ENCODE measurements around the gene ARRDC4.

The ARRDC4 gene

DNA sequence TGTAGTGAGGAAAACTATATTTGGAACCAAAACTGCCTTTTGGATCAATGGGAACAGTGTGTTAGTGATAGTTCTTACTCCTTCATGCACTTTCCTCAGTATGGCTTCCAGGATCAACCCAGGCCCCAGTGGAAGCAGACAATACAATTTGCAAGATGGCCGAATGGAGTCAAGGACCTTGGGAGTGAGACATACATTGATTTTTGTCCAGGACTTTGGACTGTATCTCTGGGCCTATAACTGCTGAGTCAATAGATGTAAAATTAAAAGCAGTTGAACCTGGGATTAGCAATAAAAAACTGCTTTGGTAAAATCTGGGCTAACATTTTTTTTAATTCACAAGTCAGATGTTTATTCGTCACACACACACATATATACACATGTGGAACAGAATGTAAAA is 1.8 kb downstream of the ARRDC4 start:
- H3F3A ChIP-seq (ENCODE audit: low read depth), result peaks cover 8% of the 10 kb centered on the region
- H3K27me3 ChIP-seq (ENCODE audit: insufficient read depth, low read length, poor library complexity, severe bottlenecking), result no peaks in the 10 kb centered on the region
- peaks cover 62% of the 10 kb centered on the region for H3K4me1 ChIP-seq (ENCODE audit: insufficient read depth, low read length, poor library complexity, severe bottlenecking)
- peak overlapping the region; percentile 70 for H3K9ac ChIP-seq (ENCODE audit: low read depth, low read length, poor library complexity, severe bottlenecking)
- no peaks in the 10 kb centered on the region for H4K20me1 ChIP-seq (ENCODE audit: insufficient read depth, low read length, poor library complexity, severe bottlenecking)
- no peak overlapping the region for H2AFZ ChIP-seq (ENCODE audit: low read length)
- no peaks in the 10 kb centered on the region for H3K9me2 ChIP-seq (replicated peaks; ENCODE audit: low read depth, low read length)
- peak overlapping the region; percentile 83 for H3K4me2 ChIP-seq (ENCODE audit: low read depth, low read length, poor library complexity, severe bottlenecking)
- no peaks in the 10 kb centered on the region for H3K36me3 ChIP-seq (ENCODE audit: insufficient read depth, low read length)
- H3K9me3 ChIP-seq (ENCODE audit: insufficient read depth, low read depth, low read length), result no peaks in the 10 kb centered on the region
- peak overlapping the region; percentile 84 for H3K4me3 ChIP-seq (ENCODE audit: low read length, poor library complexity, severe bottlenecking)
- TF ChIP-seq EZH2phosphoT487 (IDR thresholded peaks at IDR 0.05; ENCODE audit: borderline replicate concordance), result no peak
- TF ChIP-seq, protein P1, sequence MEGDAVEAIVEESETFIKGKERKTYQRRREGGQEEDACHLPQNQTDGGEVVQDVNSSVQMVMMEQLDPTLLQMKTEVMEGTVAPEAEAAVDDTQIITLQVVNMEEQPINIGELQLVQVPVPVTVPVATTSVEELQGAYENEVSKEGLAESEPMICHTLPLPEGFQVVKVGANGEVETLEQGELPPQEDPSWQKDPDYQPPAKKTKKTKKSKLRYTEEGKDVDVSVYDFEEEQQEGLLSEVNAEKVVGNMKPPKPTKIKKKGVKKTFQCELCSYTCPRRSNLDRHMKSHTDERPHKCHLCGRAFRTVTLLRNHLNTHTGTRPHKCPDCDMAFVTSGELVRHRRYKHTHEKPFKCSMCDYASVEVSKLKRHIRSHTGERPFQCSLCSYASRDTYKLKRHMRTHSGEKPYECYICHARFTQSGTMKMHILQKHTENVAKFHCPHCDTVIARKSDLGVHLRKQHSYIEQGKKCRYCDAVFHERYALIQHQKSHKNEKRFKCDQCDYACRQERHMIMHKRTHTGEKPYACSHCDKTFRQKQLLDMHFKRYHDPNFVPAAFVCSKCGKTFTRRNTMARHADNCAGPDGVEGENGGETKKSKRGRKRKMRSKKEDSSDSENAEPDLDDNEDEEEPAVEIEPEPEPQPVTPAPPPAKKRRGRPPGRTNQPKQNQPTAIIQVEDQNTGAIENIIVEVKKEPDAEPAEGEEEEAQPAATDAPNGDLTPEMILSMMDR (conservative IDR thresholded peaks at IDR 0.05; ENCODE audit: low read length), result no peak
- peaks cover 50% of the 10 kb centered on the region for H3K79me2 ChIP-seq (ENCODE audit: insufficient read depth, low read length)

DNA sequence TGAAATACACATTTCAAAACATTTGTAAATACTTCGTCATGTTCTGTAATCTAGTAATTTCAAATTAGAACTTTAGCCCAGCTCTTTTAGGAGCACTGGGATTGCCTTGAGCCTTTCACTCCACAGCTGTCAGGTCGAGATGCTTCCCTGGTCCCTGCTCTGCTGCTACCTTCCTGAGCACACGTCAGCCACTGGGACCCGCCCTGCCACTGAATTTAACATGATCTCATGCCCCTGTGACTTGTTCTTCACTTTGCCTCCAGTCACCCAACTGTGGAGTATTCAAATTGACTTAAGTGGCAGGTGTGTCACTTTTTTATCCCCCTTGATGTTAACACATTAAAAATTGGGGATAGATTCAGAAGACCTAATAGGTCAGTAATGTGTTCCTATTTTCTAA is 3.3 kb downstream of the ARRDC4 start:
- peak overlapping the region; percentile 83 for H3K4me2 ChIP-seq (ENCODE audit: low read depth, low read length, poor library complexity, severe bottlenecking)

DNA sequence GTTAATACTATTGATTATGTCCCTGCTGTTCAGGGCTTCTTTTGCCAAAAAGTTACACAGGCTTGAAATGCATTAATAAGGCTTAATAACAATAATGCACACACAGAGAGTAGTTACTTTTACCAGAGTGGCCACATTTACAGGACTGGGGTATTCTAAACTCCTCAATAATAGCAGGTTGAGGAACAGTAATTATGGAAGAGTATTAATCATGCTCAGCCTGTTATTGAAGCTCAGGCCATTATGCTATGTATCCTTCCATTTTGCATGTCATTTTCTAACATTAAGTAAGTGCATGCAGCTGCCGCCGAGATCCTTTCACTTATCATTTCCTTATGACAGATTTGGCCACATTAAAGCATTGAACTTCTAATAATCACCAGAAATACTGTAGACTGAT is 5.7 kb downstream of the ARRDC4 start:
- peaks cover 27% of the 10 kb centered on the region; the same call in 1 of the 2 replicates for H3K36me3 ChIP-seq (ENCODE audit: insufficient read depth, low read length)
- H3K9ac ChIP-seq (ENCODE audit: low read depth, low read length, poor library complexity, severe bottlenecking), result peak overlapping the region; percentile 70
- H3K9me3 ChIP-seq (ENCODE audit: insufficient read depth, low read depth, low read length), result no peaks in the 10 kb centered on the region
- H3F3A ChIP-seq (ENCODE audit: low read depth), result peaks cover 12% of the 10 kb centered on the region
- peaks cover 50% of the 10 kb centered on the region for H3K79me2 ChIP-seq (ENCODE audit: insufficient read depth, low read length)
- no peaks in the 10 kb centered on the region for H3K27me3 ChIP-seq (ENCODE audit: insufficient read depth, low read length, poor library complexity, severe bottlenecking)
- H3K9me2 ChIP-seq (replicated peaks; ENCODE audit: low read depth, low read length), result no peaks in the 10 kb centered on the region
- peak overlapping the region; percentile 83 for H3K4me2 ChIP-seq (ENCODE audit: low read depth, low read length, poor library complexity, severe bottlenecking)
- H3K4me1 ChIP-seq (ENCODE audit: insufficient read depth, low read length, poor library complexity, severe bottlenecking), result peaks cover 73% of the 10 kb centered on the region
- no peak for TF ChIP-seq EZH2phosphoT487 (IDR thresholded peaks at IDR 0.05; ENCODE audit: borderline replicate concordance)
- TF ChIP-seq, protein P1 (conservative IDR thresholded peaks at IDR 0.05; ENCODE audit: low read length), result no peak
- H4K20me1 ChIP-seq (ENCODE audit: insufficient read depth, low read length, poor library complexity, severe bottlenecking), result no peaks in the 10 kb centered on the region
- no peak overlapping the region for H2AFZ ChIP-seq (ENCODE audit: low read length)
- peak overlapping the region; percentile 84 for H3K4me3 ChIP-seq (ENCODE audit: low read length, poor library complexity, severe bottlenecking)

More for the DNA sequence above, 3.3 kb downstream of the ARRDC4 start:
- Histone ChIP-seq H3K36me3 (ENCODE audit: insufficient read depth, low read length) (peaks cover 2% of the 10 kb centered on the region; the same call in 1 of the 2 replicates), H3K9ac (ENCODE audit: low read depth, low read length, poor library complexity, severe bottlenecking) (peak overlapping the region; percentile 70), H3K9me2 (replicated peaks; ENCODE audit: low read depth, low read length) (no peaks in the 10 kb centered on the region), H3K4me3 (ENCODE audit: low read length, poor library complexity, severe bottlenecking) (peak overlapping the region; percentile 84), H4K20me1 (ENCODE audit: insufficient read depth, low read length, poor library complexity, severe bottlenecking) (no peaks in the 10 kb centered on the region), H3K9me3 (ENCODE audit: insufficient read depth, low read depth, low read length) (no peaks in the 10 kb centered on the region), H3K27me3 (ENCODE audit: insufficient read depth, low read length, poor library complexity, severe bottlenecking) (no peaks in the 10 kb centered on the region), H3K79me2 (ENCODE audit: insufficient read depth, low read length) (peaks cover 56% of the 10 kb centered on the region), H3K4me1 (ENCODE audit: insufficient read depth, low read length, poor library complexity, severe bottlenecking) (peaks cover 76% of the 10 kb centered on the region), H3F3A (ENCODE audit: low read depth) (peaks cover 12% of the 10 kb centered on the region), H2AFZ (ENCODE audit: low read length) (no peak overlapping the region)
- TF ChIP-seq, protein P1 (conservative IDR thresholded peaks at IDR 0.05; ENCODE audit: low read length), result no peak
- TF ChIP-seq EZH2phosphoT487 (IDR thresholded peaks at IDR 0.05; ENCODE audit: borderline replicate concordance), result no peak
